SK-N-SH (cell line): Measurements from ENCODE around the gene TTLL6. TPM values are rescaled to one million over a fixed set of nuclear protein-coding genes. Genes with fewer than 3 reads are reported as not detected.

Experiments used
- CTCF ChIA-PET: fragments of 300-600, 350-600 bp; formaldehyde crosslinking; extraction: SDS; loops from one replicate; lab custom pipeline; 2021; lab: Yijun Ruan, JAX
- POLR2A ChIA-PET: fragments of 350-600 bp; sonication (Branson Sonifier 250); formaldehyde crosslinking; extraction: SDS; loops from one replicate; lab custom pipeline; 2020; ENCODE audit warnings: antibody characterized with exemption, inconsistent platforms; lab: Yijun Ruan, JAX
- DNase-seq: peaks from one replicate; pipeline ENCODE4 v3.0.0; 2012
- H2AFZ ChIP-seq: fragments of 200-600 bp; sonication (generic); 2 replicates; pipeline ENCODE4 v1.8.1; 2016; ENCODE audit warnings: antibody characterized with exemption, mild to moderate bottlenecking, low read depth
- H3F3A ChIP-seq: fragments of 200-600 bp; sonication (generic); replicated peaks from 2 replicates; pipeline ENCODE3; 2016; ENCODE audit warnings: antibody characterized with exemption, mild to moderate bottlenecking; ENCODE audit not compliant: insufficient read depth
- H3K27ac ChIP-seq, 2 experiments: fragments of 200-500 bp in 1 of 2; fragments of 200-600 bp in 1 of 2; sonication (Bioruptor generic) in 1 of 2; sonication (generic), shearing (Covaris generic) in 1 of 2; 2 replicates each; pipeline versions ENCODE4 v1.5.1 to v1.6.1; 2014 to 2016; ENCODE audit warnings: low read depth in 2 of 2, inconsistent platforms in 1 of 2, low read length in 1 of 2, mild to moderate bottlenecking in 1 of 2, mixed read lengths in 1 of 2
- H3K27me3 ChIP-seq: fragments of 200-600 bp; sonication (generic), shearing (Covaris generic); 2 replicates; pipeline ENCODE4 v1.6.1; 2016; ENCODE audit warnings: mixed run types; ENCODE audit not compliant: insufficient read depth
- H3K36me3 ChIP-seq, 2 experiments: fragments of 200-500 bp in 1 of 2; fragments of 200-600 bp in 1 of 2; sonication (Bioruptor generic) in 1 of 2; sonication (generic) in 1 of 2; replicated peaks in 1 of 2; 2 replicates each; pipeline versions ENCODE3 to v1.5.1; 2014 to 2016; ENCODE audit warnings: low read length in 1 of 2, mild to moderate bottlenecking in 1 of 2; ENCODE audit not compliant: insufficient read depth in 2 of 2, control insufficient read depth in 1 of 2
- H3K4me1 ChIP-seq, 2 experiments: fragments of 200-500 bp in 1 of 2; fragments of 200-600 bp in 1 of 2; sonication (Bioruptor generic) in 1 of 2; sonication (generic), shearing (Covaris generic) in 1 of 2; 2 replicates each; pipeline versions ENCODE4 v1.5.1 to v1.6.1; 2014 to 2016; ENCODE audit warnings: low read depth in 1 of 2, low read length in 1 of 2, mixed run types in 1 of 2; ENCODE audit not compliant: insufficient read depth in 2 of 2, control insufficient read depth in 1 of 2
- H3K4me2 ChIP-seq: fragments of 200-600 bp; sonication (generic), shearing (Covaris generic); 2 replicates; pipeline ENCODE4 v1.6.1; 2017; ENCODE audit warnings: mixed run types
- H3K4me3 ChIP-seq, 2 experiments: fragments of 200-500 bp in 1 of 2; fragments of 200-600 bp in 1 of 2; sonication (Bioruptor generic) in 1 of 2; sonication (generic), shearing (Covaris generic) in 1 of 2; 2 replicates each; pipeline versions ENCODE4 v1.5.1 to v1.8.1; 2014 to 2016; ENCODE audit warnings: low read depth in 2 of 2, inconsistent platforms in 1 of 2, low read length in 1 of 2, mild to moderate bottlenecking in 1 of 2, mixed read lengths in 1 of 2, moderate library complexity in 1 of 2
- H3K79me2 ChIP-seq: fragments of 200-600 bp; sonication (generic); 2 replicates; pipeline ENCODE4 v1.8.1; 2017; ENCODE audit warnings: mild to moderate bottlenecking; ENCODE audit not compliant: insufficient read depth
- H3K9ac ChIP-seq: fragments of 200-600 bp; sonication (generic); 2 replicates; pipeline ENCODE4 v1.6.1; 2017; ENCODE audit warnings: mixed run types
- H3K9me2 ChIP-seq: fragments of 200-600 bp; sonication (generic); 2 replicates; pipeline ENCODE4 v1.6.1; 2017; ENCODE audit warnings: mixed run types
- H3K9me3 ChIP-seq: fragments of 200-600 bp; sonication (generic); 2 replicates; pipeline ENCODE4 v1.6.1; 2017; ENCODE audit warnings: mixed run types, mild to moderate bottlenecking, moderate library complexity
- H4K20me1 ChIP-seq: fragments of 200-600 bp; sonication (generic); 2 replicates; pipeline ENCODE4 v1.6.1; 2017; ENCODE audit warnings: mild to moderate bottlenecking, mixed run types; ENCODE audit not compliant: insufficient read depth
- CTCF ChIP-seq: fragments of 200-600 bp; sonication (generic); IDR thresholded peaks from 2 replicates; pipeline ENCODE4 v1.6.1; 2017; ENCODE audit warnings: antibody characterized with exemption, mild to moderate bottlenecking, moderate library complexity
- ELF1 ChIP-seq: IDR thresholded peaks from 2 replicates; pipeline ENCODE4 v1.4.0; 2012
- EP300 ChIP-seq, 2 experiments: IDR thresholded peaks; 2 replicates each; pipeline versions ENCODE4 v1.4.0 to v1.6.1; 2012; ENCODE audit warnings: borderline replicate concordance in 1 of 2, low read depth in 1 of 2, low read length in 1 of 2
- FOSL2 ChIP-seq: IDR thresholded peaks from 2 replicates; pipeline ENCODE4 v1.4.0; 2012; ENCODE audit warnings: low read depth, mild to moderate bottlenecking, moderate library complexity, borderline replicate concordance
- GATA2 ChIP-seq: sonication (generic); formaldehyde crosslinking; IDR thresholded peaks from 2 replicates; pipeline ENCODE4 v1.5.0; 2020; ENCODE audit warnings: mild to moderate bottlenecking, missing genetic modification reagents
- JUND ChIP-seq: IDR thresholded peaks from 2 replicates; pipeline ENCODE4 v1.4.0; 2012
- MEF2A ChIP-seq: IDR thresholded peaks from 2 replicates; pipeline ENCODE4 v1.4.0; 2012; ENCODE audit warnings: low read depth, borderline replicate concordance
- MXI1 ChIP-seq: IDR thresholded peaks from 2 replicates; pipeline ENCODE4 v1.6.1; 2012; ENCODE audit warnings: mild to moderate bottlenecking, low read depth, low read length, improper control_type of control experiment
- SIN3A ChIP-seq: IDR thresholded peaks from 2 replicates; pipeline ENCODE4 v1.6.1; 2012; ENCODE audit warnings: low read depth, mild to moderate bottlenecking, low read length, moderate library complexity, borderline replicate concordance
- TAF1 ChIP-seq: IDR thresholded peaks from 2 replicates; pipeline ENCODE4 v1.6.1; 2012; ENCODE audit warnings: low read depth, mild to moderate bottlenecking, low read length, moderate library complexity, borderline replicate concordance
- YY1 ChIP-seq: IDR thresholded peaks from 2 replicates; pipeline ENCODE4 v1.4.0; 2012; ENCODE audit warnings: low read depth, mild to moderate bottlenecking
- ZBTB33 ChIP-seq: IDR thresholded peaks from 2 replicates; pipeline ENCODE4 v1.4.0; 2012; ENCODE audit warnings: low read depth, borderline replicate concordance
- WGBS: methylation state at CpG from one replicate; pipeline ENCODE4 v1.1.6; 2017; ENCODE audit warnings: low lambda C conversion rate; 5-methylcytosine and 5-hydroxymethylcytosine counted together
- polyA plus RNA-seq, 3 experiments: library from polyadenylated mRNA; depleted of rRNA; stranded (reverse); fragments of >200 nt; gene quantifications; 2 replicates each; pipeline ENCODE4 v1.2.3, GENCODE V29; 2012
- TF ChIP-seq, protein P1 (sequence below): IDR thresholded peaks from 2 replicates; pipeline ENCODE4 v1.4.0; 2012; ENCODE audit warnings: low read depth, borderline replicate concordance
- TF ChIP-seq, protein P2 (sequence below): IDR thresholded peaks from 2 replicates; pipeline ENCODE4 v1.6.1; 2012; ENCODE audit warnings: mild to moderate bottlenecking, low read depth, low read length, moderate library complexity

Gene TTLL6
- polyA plus RNA-seq, 1 of the 3 experiments (the other 2 are of a cell fraction) = 3.1 TPM

- TF ChIP-seq, protein P1, sequence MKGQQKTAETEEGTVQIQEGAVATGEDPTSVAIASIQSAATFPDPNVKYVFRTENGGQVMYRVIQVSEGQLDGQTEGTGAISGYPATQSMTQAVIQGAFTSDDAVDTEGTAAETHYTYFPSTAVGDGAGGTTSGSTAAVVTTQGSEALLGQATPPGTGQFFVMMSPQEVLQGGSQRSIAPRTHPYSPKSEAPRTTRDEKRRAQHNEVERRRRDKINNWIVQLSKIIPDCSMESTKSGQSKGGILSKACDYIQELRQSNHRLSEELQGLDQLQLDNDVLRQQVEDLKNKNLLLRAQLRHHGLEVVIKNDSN = no peak
- TF ChIP-seq EP300 (IDR thresholded peaks at IDR 0.05; ENCODE audit: borderline replicate concordance in 1 of 2, low read depth in 1 of 2, low read length in 1 of 2) (no peak), MXI1 (no peak), CTCF (no peak), JUND (no peak), SIN3A (no peak), TAF1 (no peak), MEF2A (no peak), GATA2 (no peak), FOSL2 (no peak), YY1 (no peak), ZBTB33 (no peak)
- TF ChIP-seq, all 33 proteins: peak for 0
- WGBS = 10% methylated on average over 4 of the region's 4 CpGs
- no peak overlapping the region for H3K27ac ChIP-seq
- H3K4me2 ChIP-seq = no peak overlapping the region
- H3K36me3 ChIP-seq = no peaks in the 10 kb centered on the region
- CTCF ChIA-PET = interaction anchor here (0.8 to 2.3 kb wide), 3 partner anchors 89 to 272 kb away, joined by 3 to 8 read pairs (median 3); no protein-coding TSS in a partner anchor
- no peaks in the 10 kb centered on the region for H3F3A ChIP-seq
- no peaks in the 10 kb centered on the region for H3K4me1 ChIP-seq
- H3K9me3 ChIP-seq = no peaks in the 10 kb centered on the region
- POLR2A ChIA-PET = no interaction called here
- DNase-seq = no peak
- no peak overlapping the region for H2AFZ ChIP-seq
- H3K79me2 ChIP-seq = no peaks in the 10 kb centered on the region
- H3K9me2 ChIP-seq = no peaks in the 10 kb centered on the region
- no peak overlapping the region for H3K4me3 ChIP-seq
- no peak overlapping the region for H3K9ac ChIP-seq
- peaks cover 98% of the 10 kb centered on the region for H3K27me3 ChIP-seq
- H4K20me1 ChIP-seq = no peaks in the 10 kb centered on the region
These were observed 56.6 kb downstream of the TTLL6 start for GRCh38 chr17:48760411-48760810.

GRCh38 chr17:48759288-48759687 lies 57.7 kb downstream of the TTLL6 start:
- ChIA-PET POLR2A (no interaction called here), CTCF (interaction anchor here (2.1 to 2.3 kb wide), 2 partner anchors 35 to 120 kb away, joined by 7 to 8 read pairs; no protein-coding TSS in a partner anchor)
- Histone ChIP-seq H3K79me2 (no peaks in the 10 kb centered on the region), H4K20me1 (no peaks in the 10 kb centered on the region), H3F3A (no peaks in the 10 kb centered on the region), H3K36me3 (no peaks in the 10 kb centered on the region), H2AFZ (no peak overlapping the region), H3K27me3 (peaks cover 98% of the 10 kb centered on the region), H3K9ac (no peak overlapping the region), H3K4me3 (no peak overlapping the region), H3K27ac (no peak overlapping the region), H3K9me3 (no peaks in the 10 kb centered on the region), H3K4me1 (no peaks in the 10 kb centered on the region), H3K4me2 (no peak overlapping the region), H3K9me2 (no peaks in the 10 kb centered on the region)
- no peak for DNase-seq
- no peak for TF ChIP-seq ELF1
- no peak for TF ChIP-seq TAF1
- TF ChIP-seq, protein P2, sequence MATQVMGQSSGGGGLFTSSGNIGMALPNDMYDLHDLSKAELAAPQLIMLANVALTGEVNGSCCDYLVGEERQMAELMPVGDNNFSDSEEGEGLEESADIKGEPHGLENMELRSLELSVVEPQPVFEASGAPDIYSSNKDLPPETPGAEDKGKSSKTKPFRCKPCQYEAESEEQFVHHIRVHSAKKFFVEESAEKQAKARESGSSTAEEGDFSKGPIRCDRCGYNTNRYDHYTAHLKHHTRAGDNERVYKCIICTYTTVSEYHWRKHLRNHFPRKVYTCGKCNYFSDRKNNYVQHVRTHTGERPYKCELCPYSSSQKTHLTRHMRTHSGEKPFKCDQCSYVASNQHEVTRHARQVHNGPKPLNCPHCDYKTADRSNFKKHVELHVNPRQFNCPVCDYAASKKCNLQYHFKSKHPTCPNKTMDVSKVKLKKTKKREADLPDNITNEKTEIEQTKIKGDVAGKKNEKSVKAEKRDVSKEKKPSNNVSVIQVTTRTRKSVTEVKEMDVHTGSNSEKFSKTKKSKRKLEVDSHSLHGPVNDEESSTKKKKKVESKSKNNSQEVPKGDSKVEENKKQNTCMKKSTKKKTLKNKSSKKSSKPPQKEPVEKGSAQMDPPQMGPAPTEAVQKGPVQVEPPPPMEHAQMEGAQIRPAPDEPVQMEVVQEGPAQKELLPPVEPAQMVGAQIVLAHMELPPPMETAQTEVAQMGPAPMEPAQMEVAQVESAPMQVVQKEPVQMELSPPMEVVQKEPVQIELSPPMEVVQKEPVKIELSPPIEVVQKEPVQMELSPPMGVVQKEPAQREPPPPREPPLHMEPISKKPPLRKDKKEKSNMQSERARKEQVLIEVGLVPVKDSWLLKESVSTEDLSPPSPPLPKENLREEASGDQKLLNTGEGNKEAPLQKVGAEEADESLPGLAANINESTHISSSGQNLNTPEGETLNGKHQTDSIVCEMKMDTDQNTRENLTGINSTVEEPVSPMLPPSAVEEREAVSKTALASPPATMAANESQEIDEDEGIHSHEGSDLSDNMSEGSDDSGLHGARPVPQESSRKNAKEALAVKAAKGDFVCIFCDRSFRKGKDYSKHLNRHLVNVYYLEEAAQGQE = no peak
